Motor neuron (in vitro differentiated cells): ENCODE data around the gene RAC2. TPM values are rescaled to one million over a fixed set of nuclear protein-coding genes. Genes with fewer than 3 reads are reported as not detected.

Source experiments
- ATAC-seq, 8 experiments: fragments of 200-7000 bp; cut with Tn5 transposase; replicated peaks in 6 of 8; 2 replicates each; pipeline ENCODE4 v1.8.0; 2021; ENCODE audit warnings: mild to moderate bottlenecking in 8 of 8, moderate library complexity in 8 of 8
- H3K27ac ChIP-seq, 2 donors: fragments of 250-450 bp; sonication (Bioruptor Pico); 2 replicates each; pipeline ENCODE4 v1.9.0; 2021; ENCODE audit warnings: antibody characterized with exemption in 2 of 2, mild to moderate bottlenecking in 2 of 2, moderate library complexity in 1 of 2
- H3K4me1 ChIP-seq, 2 donors: fragments of 250-450 bp; sonication (Bioruptor Pico); replicated peaks in 1 of 2; 2 replicates each; pipeline ENCODE4 v1.6.1; 2021; ENCODE audit warnings: antibody characterized with exemption in 2 of 2, mild to moderate bottlenecking in 2 of 2, moderate library complexity in 1 of 2
- H3K4me3 ChIP-seq, 5 donors: fragments of 250-450 bp; sonication (Bioruptor Pico); 2 replicates each; pipeline ENCODE4 v1.9.0; 2021; ENCODE audit warnings: antibody characterized with exemption in 5 of 5, mild to moderate bottlenecking in 5 of 5, moderate library complexity in 4 of 5
- WGBS, 10 experiments: fragments of 450-650 bp; shearing (Covaris generic); methylation state at CpG; one replicate each; pipeline ENCODE4 v1.0.0; 2022; 5-methylcytosine and 5-hydroxymethylcytosine counted together
- in situ Hi-C, 9 experiments: fragments of 400-800 bp; cut with MboI; loops; one replicate each; pipeline ENCODE4 v1.15.0; 2021; ENCODE audit warnings: low sequenced_read_pairs in 9 of 9, low pct_unique_long_range_greater_than_20kb in 2 of 9; ENCODE audit not compliant: unreplicated experiment in 9 of 9
- total RNA-seq, 8 experiments: library from RNA; unstranded; fragments of 300-600 nt; gene quantifications; 2 replicates each; pipeline versions ENCODE4 v1.2.3 to v1.2.4, GENCODE V29; 2022

The RAC2 gene
- total RNA-seq, 8 experiments from 2014 or later, result 0.33 to 94.3 (median 3.1) TPM; not detected in 1

- WGBS, 10 experiments, result 0 to 80% (median 69%) methylated on average over 1 to 4 of the region's 8 CpGs; no CpG with 5 or more reads in 4 of the 10 experiments
- H3K4me3 ChIP-seq, result no peak overlapping the region
- peaks cover 0 to 11% of the 10 kb centered on the region in 2 donors for H3K4me1 ChIP-seq
- ATAC-seq, result peak in 1 of 8 experiments; percentile 22
- in situ Hi-C loops, result no loop called here
- H3K27ac ChIP-seq, result no peak overlapping the region
Observed at GRCh38 chr22:37225481-37225880, 18.6 kb downstream of the RAC2 start.

- 23 to 100% (median 70%) methylated on average over 1 to 8 of the region's 8 CpGs; no CpG with 5 or more reads in 2 of the 10 experiments for WGBS, 10 experiments
- H3K4me1 ChIP-seq, result peaks cover 0 to 10% of the 10 kb centered on the region in 2 donors
- in situ Hi-C loops, result no loop called here
- no peak overlapping the region for H3K4me3 ChIP-seq
- no peak overlapping the region for H3K27ac ChIP-seq
- no peak for ATAC-seq
Observed at GRCh38 chr22:37224757-37225420, 19.2 kb downstream of the RAC2 start.

- Histone ChIP-seq H3K4me1 (peaks cover 0 to 2% of the 10 kb centered on the region in 2 donors), H3K4me3 (no peak overlapping the region), H3K27ac (no peak overlapping the region)
- no peak for ATAC-seq
- WGBS, 10 experiments, result 75 to 100% (median 100%) methylated on average over 1 to 2 of the region's 3 CpGs; no CpG with 5 or more reads in 5 of the 10 experiments
- in situ Hi-C loops, result no loop called here
Observed at GRCh38 chr22:37223965-37224551, 20.0 kb downstream of the RAC2 start.

DNA sequence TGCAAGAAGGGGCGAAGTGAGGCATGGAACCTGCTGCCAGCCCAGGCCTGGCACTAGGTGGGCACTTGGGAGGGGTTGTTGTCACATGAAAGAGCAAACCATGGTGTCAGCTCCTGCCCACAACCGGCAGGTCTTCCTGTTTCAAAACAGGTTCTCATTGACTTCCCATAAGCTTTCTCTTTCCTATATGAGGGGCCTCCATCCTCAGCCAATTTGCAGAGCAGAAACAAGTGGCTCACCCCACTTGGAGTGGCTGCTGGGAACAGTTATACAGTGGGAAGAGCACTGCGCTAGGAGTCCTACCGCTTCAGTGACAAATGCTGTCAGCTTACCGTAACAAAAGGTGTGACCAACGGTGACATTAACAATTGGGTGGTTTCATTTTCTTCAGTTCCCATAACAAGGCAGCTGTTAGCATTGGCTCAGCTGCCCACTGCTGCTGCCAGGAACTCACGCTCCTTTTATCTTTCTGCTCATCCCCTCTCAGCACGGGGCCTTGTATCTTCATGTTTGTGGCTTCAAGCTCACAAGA, 21.6 kb downstream of the RAC2 start:
- H3K4me1 ChIP-seq, result no peaks in the 10 kb centered on the region
- no peak overlapping the region for H3K27ac ChIP-seq
- in situ Hi-C loops, result no loop called here
- 49 to 100% (median 76%) methylated on average over 1 to 8 of the region's 8 CpGs; no CpG with 5 or more reads in 2 of the 10 experiments for WGBS, 10 experiments
- H3K4me3 ChIP-seq, result no peak overlapping the region
- ATAC-seq, result peak in 1 of 8 experiments; percentile 40

DNA sequence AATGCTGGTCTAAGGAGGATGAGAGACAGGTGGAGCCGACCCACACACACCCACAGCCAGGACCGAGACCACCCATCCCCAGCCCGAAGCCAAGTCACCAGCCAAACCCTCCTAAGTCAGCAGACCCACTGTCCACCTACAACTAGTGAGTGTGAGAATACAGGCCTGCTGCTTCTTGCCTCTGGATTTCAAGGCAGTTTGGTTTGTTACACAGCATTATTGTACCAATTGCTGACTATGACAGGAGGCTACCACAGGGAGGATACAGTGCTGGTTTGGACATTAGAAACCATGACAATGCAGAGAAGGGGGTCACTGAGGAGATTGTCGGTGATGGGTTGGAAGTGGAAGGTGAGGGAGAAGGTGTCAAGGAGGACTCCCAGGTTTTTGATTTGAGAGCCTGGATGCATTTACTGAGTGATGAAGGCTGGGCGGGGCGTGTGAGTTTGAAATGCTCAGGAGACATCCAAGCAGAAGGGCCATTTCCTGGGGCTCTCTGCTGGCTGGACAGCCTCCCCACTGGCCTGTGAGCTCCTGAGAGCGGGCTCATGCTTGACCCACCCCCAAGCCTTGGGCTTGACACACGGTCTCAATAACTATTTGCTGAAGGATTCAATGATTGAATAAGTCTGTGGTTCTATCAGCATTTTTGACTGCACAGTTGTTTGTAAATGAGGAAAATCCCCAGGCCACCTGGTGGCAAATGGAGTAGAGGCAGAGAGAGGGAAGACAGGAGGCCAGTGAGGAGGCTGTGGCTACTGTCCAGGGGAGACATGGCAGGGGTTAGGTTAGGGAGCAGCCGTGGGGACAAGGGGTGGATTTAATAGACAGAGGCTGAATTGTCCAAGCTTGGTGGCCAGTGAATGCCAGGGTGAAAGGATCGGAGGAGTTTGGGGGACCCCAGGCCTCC, 22.4 kb downstream of the RAC2 start:
- Histone ChIP-seq H3K27ac (no peak overlapping the region), H3K4me3 (no peak overlapping the region), H3K4me1 (no peaks in the 10 kb centered on the region)
- in situ Hi-C loops, result no loop called here
- ATAC-seq, result no peak
- WGBS, 10 experiments, result 61 to 100% (median 81%) methylated on average over 1 to 6 of the region's 10 CpGs; no CpG with 5 or more reads in 3 of the 10 experiments

- Histone ChIP-seq H3K4me1 (no peaks in the 10 kb centered on the region), H3K4me3 (no peak overlapping the region), H3K27ac (no peak overlapping the region)
- in situ Hi-C loops, result no loop called here
- 0 to 90% (median 61%) methylated on average over 1 to 4 of the region's 4 CpGs for WGBS, 10 experiments
- no peak for ATAC-seq
Observed at GRCh38 chr22:37220543-37220981, 23.5 kb downstream of the RAC2 start.

DNA sequence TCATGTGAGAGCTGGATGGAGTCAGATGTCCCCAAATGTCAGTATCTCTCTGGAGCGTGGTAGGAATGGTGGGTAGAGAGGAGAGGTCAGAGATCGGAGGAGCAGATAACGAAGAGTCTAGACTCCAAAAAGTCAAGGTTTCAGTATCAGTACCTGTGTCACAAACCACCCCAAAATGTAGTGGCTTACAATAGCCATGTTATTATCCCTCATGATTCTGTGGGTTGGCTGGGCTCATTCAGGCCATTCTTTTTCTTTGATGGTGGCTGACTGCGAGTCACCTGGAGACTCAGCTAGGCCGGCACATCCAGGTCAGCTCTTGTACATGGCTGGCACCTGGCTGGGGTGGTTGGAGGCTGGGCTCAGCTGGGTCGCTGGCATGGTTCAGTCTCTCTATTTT, 24.5 kb downstream of the RAC2 start:
- in situ Hi-C loops, result no loop called here
- H3K27ac ChIP-seq, result no peak overlapping the region
- ATAC-seq, result no peak
- H3K4me3 ChIP-seq, result no peak overlapping the region
- H3K4me1 ChIP-seq, result peaks cover 3% of the 10 kb centered on the region in 2 donors
- 11 to 73% (median 57%) methylated on average over 1 to 4 of the region's 6 CpGs; no CpG with 5 or more reads in 3 of the 10 experiments for WGBS, 10 experiments

DNA sequence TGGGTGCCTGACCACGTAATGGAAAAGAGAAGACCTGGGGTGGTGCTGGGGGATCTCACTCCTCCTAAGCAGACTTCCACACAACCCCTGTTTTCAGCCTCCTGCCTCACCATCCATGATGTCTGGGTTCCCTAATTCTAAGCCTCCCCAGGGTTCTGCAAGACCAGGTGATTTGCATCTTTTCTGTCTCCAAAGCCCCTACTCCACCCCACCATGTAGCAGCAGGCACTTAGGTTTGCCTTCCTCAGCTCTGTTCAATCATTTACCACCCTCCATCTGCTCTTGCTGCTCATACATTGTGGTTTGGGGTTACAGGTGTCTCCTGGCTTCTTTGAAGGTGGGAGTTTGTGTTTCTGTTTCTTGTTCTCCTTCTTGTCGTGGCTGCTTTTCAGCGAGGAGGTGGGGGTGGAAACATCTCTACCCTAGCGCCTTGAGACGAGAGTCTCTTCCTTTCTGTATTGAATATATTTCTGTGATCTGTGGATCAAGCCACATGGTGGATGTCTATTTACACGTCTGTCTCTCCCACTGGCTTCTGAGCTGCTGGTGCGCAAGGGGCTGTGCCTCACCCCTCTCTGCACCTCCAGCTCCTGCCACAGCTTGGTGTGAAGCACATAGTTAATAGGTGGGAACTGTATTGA, 25.2 kb downstream of the RAC2 start:
- ATAC-seq, result no peak
- Histone ChIP-seq H3K4me3 (no peak overlapping the region), H3K27ac (no peak overlapping the region), H3K4me1 (peaks cover 9 to 10% of the 10 kb centered on the region in 2 donors)
- in situ Hi-C loops, result no loop called here
- 0 to 80% (median 44%) methylated on average over 1 to 5 of the region's 7 CpGs; no CpG with 5 or more reads in 4 of the 10 experiments for WGBS, 10 experiments

GRCh38 chr22:37218399-37218770, 25.7 kb downstream of the RAC2 start:
- H3K27ac ChIP-seq, result no peak overlapping the region
- WGBS, 10 experiments, result 75 to 100% (median 78%) methylated on average over 1 to 4 of the region's 6 CpGs; no CpG with 5 or more reads in 7 of the 10 experiments
- ATAC-seq, result no peak
- H3K4me3 ChIP-seq, result no peak overlapping the region
- in situ Hi-C loops, result no loop called here
- peaks cover 10 to 11% of the 10 kb centered on the region in 2 donors for H3K4me1 ChIP-seq

GRCh38 chr22:37215890-37216289, 28.2 kb downstream of the RAC2 start:
- no peak overlapping the region for H3K4me3 ChIP-seq
- no peak overlapping the region for H3K27ac ChIP-seq
- no peak for ATAC-seq
- peaks cover 26% of the 10 kb centered on the region in 2 donors for H3K4me1 ChIP-seq
- WGBS, 10 experiments, result 70 to 96% (median 83%) methylated on average over 2 to 9 of the region's 9 CpGs; no CpG with 5 or more reads in 1 of the 10 experiments
- in situ Hi-C loops, result no loop called here

DNA sequence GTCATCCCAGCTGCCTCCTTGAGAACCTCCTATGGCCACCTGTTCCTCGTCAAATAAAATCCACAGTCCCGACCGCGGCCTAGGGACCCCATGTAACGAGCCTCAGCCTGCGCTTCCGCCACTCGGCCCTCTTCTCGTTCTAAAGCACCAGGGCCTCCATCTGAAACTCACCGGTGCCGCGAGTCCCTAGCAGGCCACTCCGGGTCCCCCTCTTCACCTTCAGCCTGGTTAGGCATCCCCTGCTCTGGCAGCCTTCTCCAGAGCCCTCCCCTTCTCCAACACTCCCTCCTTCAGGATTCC, 29.4 kb downstream of the RAC2 start:
- ATAC-seq, result no peak
- in situ Hi-C loops, result no loop called here
- Histone ChIP-seq H3K4me3 (no peak overlapping the region), H3K27ac (no peak overlapping the region), H3K4me1 (peaks cover 29% of the 10 kb centered on the region in 2 donors)
- WGBS, 10 experiments, result 40 to 80% (median 66%) methylated on average over 1 to 11 of the region's 13 CpGs; no CpG with 5 or more reads in 4 of the 10 experiments

DNA sequence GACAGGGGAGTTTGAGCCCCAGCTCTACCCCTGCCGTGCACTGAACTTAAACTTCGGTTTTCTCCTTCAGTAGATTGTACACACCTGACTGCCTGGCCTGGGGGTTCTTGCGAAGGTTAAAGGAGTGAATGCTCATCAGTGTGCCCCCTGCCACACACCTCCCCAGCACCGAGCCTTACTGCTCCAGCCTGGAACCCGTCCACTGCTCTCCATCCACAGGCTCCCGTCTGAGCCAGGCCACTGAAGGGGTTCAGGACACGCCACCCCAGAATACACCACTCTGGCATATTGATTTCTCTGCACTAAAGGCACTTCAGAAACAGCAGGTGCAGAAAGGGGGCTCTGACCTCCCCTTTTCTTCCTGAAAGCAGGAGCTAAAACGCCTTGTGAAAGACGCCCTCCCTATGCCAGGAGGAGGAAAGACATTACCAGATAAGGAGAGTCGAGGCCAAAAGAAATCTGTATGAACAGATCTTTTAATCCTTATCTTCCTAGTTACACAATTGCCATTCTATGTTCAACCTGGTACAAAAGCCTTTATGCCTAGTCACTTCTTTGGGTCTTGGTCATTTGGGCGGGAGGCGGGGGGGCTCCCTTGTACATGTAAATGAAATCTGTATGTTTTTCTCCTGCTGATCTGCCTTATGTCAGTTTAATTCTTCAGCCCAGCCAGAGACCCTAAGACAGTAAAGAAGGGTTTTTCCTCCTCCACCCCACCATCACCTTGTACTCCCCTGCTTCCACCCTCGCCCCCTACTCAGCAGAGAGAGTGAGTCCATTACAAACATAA, 29.9 kb downstream of the RAC2 start:
- H3K4me1 ChIP-seq, result peaks cover 29 to 30% of the 10 kb centered on the region in 2 donors
- no peak for ATAC-seq
- WGBS, 10 experiments, result 58 to 89% (median 76%) methylated on average over 2 to 10 of the region's 13 CpGs; no CpG with 5 or more reads in 2 of the 10 experiments
- in situ Hi-C loops, result no loop called here
- no peak overlapping the region for H3K27ac ChIP-seq
- no peak overlapping the region for H3K4me3 ChIP-seq
